NCI-H128 (cell line): ENCODE results near the gene POLE3.
A peak's percentile ranks its signal among the peaks of the same experiment; 100 is the strongest.
"Not testable (repeated sequence)": the region's sequence is repeated elsewhere in the genome, so short reads cannot be mapped to it uniquely, and the experiment has no call there.

Experiments
- DNase-seq: peaks from one replicate; lab custom pipeline; 2025; ENCODE audit not compliant: unreplicated experiment; lab: John Stamatoyannopoulos, UW

POLE3 gene

DNA sequence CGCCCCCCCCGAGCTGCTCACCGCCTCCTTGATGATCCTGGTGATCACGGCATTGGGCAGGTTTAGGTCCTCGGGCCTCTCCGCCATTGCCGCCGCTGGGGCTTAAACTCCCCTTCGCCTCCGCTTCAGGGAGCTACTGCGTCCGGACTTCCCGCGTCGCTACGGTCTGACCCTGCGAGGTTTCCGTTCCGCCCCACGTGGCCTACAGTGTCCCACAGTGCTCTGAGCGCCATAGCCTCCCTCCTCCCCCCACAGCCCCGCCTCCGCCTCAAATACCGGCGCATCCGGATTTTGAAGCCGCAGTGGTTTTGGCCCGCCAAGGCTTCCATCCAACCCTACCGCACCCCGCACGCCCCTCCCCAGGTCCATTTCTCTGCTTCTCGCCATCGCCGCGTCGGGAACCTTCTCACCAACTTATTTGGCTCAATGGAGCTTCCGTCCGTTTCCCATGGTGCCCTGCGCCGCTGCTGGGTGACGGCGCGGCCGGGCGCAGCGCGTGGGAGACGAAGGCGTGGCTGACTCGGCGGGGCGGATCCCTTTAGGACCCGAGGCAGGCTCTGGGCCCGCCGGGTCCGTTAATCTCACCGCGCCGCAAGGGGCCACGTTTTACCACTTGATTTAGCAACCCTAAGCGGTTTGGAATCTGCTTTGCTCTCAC lies at the start of gene POLE3, which contains the start of gene C9orf43:
Gene POLE3, minus strand, starts transcription at position 469 of the 658 bp plus-strand sequence. Its CDS starts 382 bp downstream, at position 87.
Gene C9orf43, plus strand, starts transcription at position 541 of the 658 bp plus-strand sequence. CDS start 2,747 bp downstream, outside the sequence.
- DNase-seq = peak; percentile 93

DNA sequence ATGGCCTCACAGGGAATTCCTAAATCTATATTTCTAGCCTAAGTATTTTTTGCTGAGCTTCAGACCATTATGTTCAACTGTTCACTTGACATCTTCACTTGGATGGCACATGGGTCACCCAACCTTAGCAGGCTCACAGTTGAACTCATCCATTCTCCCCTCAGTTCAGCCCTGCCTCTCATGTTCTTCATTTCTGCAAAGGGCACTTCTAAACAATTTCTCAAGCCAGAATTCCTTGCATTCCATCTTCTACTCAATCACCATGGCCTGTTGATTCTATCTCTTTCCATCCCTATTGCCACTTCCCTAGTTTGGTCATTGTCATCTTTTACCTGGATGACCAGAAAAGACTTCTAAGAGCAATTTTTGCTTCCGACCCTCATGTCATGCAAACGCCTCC lies 45.8 kb upstream of the POLE3 start:
- DNase-seq = no peak

- DNase-seq = no peak
These were observed 44.7 kb upstream of the POLE3 start for GRCh38 chr9:113454914-113455761.

DNA sequence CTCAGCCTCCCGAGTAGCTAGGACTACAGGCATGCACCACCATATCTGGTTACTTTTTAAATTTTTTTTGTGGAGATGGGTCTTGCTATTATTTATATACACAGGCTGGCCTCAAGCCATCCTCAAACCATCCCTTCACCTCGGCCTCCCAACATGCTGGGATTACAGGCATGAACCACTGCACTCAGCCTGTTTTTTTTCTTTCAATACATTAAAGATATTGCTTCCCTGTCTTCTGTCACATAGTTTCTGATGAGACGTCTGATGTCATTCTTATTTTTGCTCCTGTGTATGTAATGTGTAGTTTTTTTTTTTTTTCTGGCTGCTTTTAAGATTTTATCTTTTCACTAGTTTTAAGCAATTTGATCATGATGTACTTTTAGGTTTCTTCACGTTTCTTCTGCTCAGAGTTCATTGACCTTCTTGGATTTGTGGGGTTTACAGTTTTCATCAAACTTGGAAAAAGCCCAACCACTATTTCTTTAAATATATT lies 41.7 kb upstream of the POLE3 start:
- DNase-seq = no peak

DNA sequence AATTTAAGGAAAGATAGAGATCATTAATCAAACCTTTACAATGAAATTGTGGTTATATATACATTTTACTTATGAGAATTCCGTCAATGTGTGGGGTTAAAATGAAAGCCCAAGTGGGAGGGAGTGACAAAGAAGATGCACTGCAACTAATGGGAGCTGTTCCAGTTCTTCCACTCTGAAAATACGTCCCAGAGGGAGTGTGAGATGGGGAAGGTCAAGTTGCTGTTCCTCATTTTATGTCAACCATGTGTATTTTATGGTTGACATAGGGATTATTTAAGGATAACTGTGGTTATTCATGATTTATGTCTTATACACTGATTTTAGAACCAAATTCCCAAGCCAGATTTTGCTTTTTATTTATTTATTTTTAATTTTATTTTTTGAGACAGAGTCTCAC lies 38.9 kb upstream of the POLE3 start:
- DNase-seq = no peak

GRCh38 chr9:113446323-113446740 lies 35.9 kb upstream of the POLE3 start:
- DNase-seq = peak; percentile 19

GRCh38 chr9:113444736-113445135 lies 34.3 kb upstream of the POLE3 start:
- no peak for DNase-seq

GRCh38 chr9:113437716-113438115 lies 27.2 kb upstream of the POLE3 start:
- DNase-seq = not testable (repeated sequence)

- DNase-seq = no peak
These were observed 26.4 kb upstream of the POLE3 start for GRCh38 chr9:113436728-113437515.

DNA sequence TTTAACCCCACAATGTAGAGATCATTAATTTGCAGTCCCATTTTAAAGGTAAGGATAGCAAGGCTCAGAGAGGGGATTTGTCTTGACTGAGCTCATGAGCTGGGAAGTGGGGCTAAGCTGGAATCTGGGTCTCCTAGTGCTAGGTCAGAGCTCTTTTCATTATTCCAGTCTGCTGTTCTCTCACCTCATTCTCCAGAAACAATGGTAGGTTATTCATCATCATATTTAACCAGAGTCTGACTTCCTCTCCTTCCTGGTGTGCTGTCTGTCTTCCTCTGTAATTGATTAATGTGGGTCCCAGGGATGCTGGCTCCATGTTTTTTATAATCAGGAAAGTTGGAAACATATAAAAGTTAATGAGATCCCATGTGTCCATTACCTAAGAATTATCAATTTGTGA lies 20.7 kb upstream of the POLE3 start:
- no peak for DNase-seq

GRCh38 chr9:113428062-113428615 lies 17.7 kb upstream of the POLE3 start:
- DNase-seq = no peak

- no peak for DNase-seq
These were observed 17.2 kb upstream of the POLE3 start for GRCh38 chr9:113427629-113428028.

GRCh38 chr9:113426701-113427100 lies 16.2 kb upstream of the POLE3 start:
- no peak for DNase-seq

DNA sequence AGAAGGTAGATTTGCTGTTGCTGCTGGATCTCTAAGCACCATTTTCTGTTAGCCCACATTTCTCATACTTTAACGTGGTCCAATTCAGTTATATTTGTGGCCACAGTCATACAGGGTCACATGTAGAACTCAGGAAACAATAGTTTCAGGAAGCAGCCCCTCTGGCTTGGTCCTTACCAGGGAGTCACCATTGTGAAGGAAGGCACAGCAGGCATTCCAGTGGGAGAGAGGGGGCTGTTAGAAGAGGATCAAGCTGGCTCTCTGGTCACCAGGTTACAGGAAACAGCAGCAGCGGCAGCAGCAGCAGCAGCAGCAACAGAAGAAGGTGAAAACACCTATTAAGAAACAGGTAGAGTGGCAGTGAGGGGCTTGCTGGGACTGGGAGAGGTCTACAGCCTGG lies 14.6 kb upstream of the POLE3 start:
- DNase-seq = no peak

- DNase-seq = no peak
These were observed 11.3 kb upstream of the POLE3 start for GRCh38 chr9:113421726-113422125.

DNA sequence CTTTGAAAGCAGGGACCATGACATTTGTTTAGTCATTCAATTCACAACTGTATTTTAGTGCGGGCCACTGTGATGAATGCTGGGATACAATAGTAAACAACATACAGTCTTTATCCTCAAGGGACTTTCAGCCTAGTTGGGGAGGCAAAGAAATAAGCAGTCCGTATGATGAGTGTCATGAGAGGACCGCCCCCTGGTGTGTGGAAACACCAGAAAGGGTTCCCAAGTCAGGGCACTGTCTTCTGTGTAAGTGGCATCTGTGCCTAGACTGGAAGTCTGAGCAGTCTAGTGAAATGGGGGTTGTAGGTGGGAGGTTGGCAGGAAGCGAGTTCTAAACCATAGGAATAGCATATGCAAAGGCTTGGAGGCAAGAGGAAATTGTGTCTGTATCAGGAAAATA lies 6.9 kb upstream of the POLE3 start:
- no peak for DNase-seq

DNA sequence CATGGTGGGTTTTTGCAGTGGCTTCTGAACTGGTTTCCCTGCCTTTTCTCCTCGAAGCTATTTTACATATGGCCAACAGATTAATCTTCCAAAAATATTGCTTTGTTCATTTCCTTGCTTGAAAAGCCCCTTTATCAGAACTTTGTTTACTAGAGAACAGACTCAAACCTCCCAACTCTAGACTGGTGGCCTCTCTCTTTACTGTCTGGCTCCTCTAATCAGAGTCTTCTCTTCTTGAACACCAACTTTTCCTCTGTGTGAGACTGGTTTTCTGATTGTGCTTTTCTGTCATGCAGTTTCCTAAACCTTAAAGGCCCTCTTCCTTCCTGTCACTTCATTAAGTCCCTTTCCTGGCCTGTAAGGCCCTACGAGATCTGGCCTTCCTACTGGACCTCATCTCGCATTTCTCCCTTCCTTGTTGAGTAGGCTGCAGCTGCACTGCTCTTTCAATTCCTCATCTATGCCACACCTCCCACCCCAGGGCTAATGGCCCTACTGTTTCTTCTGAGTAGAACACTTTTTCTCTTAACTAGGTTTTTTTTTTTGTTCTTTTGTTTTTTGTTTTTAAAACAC lies 5.8 kb upstream of the POLE3 start:
- DNase-seq = no peak

DNA sequence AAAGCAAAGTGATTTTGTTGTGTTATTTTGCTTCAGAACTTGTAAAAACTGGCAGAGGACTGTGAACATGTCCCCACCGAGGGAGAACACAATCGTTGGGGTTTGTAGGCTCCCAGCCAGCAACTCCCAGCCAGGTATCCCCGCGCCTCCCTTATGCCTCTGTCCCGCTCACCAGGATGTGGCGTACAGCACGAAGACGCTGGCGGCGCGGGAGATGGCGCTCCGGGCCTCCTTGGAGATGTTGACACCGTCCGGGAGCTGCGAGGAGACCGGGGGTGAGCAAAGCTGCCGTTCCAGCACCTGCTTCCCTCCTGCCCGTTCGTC lies 630 bp downstream of the POLE3 start:
- no peak for DNase-seq

DNA sequence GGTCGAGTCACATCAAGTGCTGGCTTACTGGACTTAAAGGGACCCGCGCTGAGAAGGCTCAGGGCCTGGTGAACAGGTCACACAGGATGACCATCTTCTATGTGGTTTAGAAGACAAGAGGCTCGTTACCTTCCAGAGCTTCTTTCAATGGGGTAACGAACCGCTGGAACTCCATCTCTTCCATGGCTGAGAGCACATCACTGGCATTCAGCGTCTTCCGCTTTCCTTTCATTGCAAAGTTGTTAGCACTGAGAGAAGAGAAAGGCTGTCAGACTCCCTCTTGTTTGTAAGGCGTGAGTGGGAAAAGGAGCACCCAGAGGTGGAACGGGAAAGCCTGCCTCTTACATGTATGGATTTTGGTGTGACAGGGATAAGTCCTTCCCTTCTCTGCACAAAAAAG lies 994 bp downstream of the POLE3 start:
- no peak for DNase-seq

DNA sequence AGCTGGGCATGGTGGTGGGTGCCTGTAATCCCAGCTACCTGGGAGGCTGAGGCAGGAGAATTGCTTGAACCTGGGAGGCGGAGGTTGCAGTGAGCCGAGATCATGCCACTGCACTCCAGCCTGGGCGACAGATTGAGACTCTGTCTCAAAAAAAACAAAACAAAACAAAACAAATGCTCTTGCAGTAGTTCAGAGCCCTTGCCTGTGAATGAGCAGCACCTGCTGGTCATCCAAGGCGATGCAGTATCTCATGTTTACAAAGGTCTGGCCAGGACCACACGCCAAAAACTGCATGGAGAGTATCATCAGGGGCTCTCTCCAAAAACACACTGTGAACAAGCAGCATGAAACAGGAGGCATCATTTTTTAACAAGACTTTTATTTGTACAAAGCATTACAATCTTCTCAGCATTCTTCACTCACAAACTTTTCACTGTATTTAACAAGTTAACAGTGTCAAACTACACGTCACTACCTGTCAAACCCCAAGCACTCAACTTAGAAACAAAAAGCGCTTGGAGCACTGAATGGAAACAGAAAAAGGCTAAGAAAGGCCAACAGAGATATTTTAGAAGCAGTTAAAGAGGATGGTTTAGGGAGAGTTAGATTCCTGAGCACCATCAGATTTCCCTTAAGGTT lies 3.5 kb downstream of the POLE3 start:
- peak; percentile 5 for DNase-seq
